PFSK-1 (cell line): ENCODE measurements around the gene TMEM252.

Experiments
- FOXP2 ChIP-seq: optimal IDR thresholded peaks from 2 replicates; pipeline ENCODE3; 2011; ENCODE audit warnings: borderline replicate concordance, control low read depth, inconsistent platforms; ENCODE audit not compliant: insufficient read depth; ENCODE audit errors: extremely low read length, extremely low read depth
- POLR2AphosphoS5 ChIP-seq: IDR thresholded peaks from 2 replicates; pipeline ENCODE4 v1.6.1; 2012; ENCODE audit warnings: low read depth, mild to moderate bottlenecking, control low read depth, low read length, moderate library complexity
- SIN3A ChIP-seq: IDR thresholded peaks from 2 replicates; pipeline ENCODE4 v1.6.1; 2012; ENCODE audit warnings: mild to moderate bottlenecking, low read length, moderate library complexity, borderline replicate concordance; ENCODE audit not compliant: insufficient read depth
- TAF1 ChIP-seq: IDR thresholded peaks from 2 replicates; pipeline ENCODE4 v1.6.1; 2012; ENCODE audit warnings: low read length, control low read depth, borderline replicate concordance; ENCODE audit not compliant: insufficient read depth
- TF ChIP-seq, protein P1 (sequence below), 2 experiments: IDR thresholded peaks; 2 replicates each; pipeline versions ENCODE4 v1.6.1 to v1.8.0; 2011 to 2012; ENCODE audit warnings: low read depth in 2 of 2, low read length in 2 of 2, control low read depth in 1 of 2, inconsistent platforms in 1 of 2, mild to moderate bottlenecking in 1 of 2, moderate library complexity in 1 of 2; ENCODE audit not compliant: insufficient read depth in 1 of 2

TMEM252 gene

DNA sequence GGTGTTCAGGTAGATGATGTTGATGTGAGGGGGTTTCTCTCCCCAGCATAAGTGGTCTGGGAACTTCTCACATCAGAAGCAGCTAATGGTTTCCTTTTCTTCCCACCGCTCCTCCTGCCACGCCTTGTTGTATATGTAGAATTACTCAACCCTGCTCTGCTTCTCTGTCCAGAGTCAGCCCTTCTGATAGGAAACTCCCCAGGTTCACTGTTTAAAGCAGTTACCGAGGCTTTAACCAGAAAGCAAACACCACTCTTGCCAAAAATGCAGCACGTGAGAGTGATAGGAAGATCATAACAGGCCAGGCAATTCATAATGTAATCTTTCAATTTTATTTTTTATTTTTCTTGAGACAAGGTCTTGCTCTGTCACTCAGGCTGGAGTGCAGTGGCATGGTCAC lies 10.5 kb upstream of the TMEM252 start:
- no peak for TF ChIP-seq TAF1
- no peak for TF ChIP-seq SIN3A
- no peak for TF ChIP-seq FOXP2
- TF ChIP-seq, protein P1, sequence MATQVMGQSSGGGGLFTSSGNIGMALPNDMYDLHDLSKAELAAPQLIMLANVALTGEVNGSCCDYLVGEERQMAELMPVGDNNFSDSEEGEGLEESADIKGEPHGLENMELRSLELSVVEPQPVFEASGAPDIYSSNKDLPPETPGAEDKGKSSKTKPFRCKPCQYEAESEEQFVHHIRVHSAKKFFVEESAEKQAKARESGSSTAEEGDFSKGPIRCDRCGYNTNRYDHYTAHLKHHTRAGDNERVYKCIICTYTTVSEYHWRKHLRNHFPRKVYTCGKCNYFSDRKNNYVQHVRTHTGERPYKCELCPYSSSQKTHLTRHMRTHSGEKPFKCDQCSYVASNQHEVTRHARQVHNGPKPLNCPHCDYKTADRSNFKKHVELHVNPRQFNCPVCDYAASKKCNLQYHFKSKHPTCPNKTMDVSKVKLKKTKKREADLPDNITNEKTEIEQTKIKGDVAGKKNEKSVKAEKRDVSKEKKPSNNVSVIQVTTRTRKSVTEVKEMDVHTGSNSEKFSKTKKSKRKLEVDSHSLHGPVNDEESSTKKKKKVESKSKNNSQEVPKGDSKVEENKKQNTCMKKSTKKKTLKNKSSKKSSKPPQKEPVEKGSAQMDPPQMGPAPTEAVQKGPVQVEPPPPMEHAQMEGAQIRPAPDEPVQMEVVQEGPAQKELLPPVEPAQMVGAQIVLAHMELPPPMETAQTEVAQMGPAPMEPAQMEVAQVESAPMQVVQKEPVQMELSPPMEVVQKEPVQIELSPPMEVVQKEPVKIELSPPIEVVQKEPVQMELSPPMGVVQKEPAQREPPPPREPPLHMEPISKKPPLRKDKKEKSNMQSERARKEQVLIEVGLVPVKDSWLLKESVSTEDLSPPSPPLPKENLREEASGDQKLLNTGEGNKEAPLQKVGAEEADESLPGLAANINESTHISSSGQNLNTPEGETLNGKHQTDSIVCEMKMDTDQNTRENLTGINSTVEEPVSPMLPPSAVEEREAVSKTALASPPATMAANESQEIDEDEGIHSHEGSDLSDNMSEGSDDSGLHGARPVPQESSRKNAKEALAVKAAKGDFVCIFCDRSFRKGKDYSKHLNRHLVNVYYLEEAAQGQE (IDR thresholded peaks at IDR 0.05; ENCODE audit: insufficient read depth in 1 of 2, low read depth in 2 of 2, low read length in 2 of 2), result no peak
- no peak for TF ChIP-seq POLR2AphosphoS5

DNA sequence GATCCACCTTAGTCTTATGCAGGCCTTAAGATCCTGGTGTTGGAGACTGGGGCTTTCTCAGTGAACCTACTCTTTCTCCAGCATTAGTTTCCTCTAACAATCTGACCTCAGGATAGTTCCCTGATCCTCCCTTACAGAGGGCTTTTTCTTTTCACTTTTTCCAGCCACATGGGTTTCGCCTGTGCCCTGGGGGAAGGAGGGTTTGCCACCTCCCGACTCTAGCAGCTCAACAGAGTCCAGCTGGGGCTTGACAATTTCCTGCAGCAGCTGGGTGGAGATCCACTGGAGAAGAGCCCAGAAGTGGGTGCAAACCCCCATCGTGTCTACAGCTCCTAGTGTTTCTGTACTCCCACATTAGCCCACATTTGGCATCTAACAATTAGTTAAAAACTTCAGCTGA lies 7.6 kb upstream of the TMEM252 start:
- TF ChIP-seq TAF1 (no peak), POLR2AphosphoS5 (no peak), FOXP2 (no peak), SIN3A (no peak)
- TF ChIP-seq, protein P1 (IDR thresholded peaks at IDR 0.05; ENCODE audit: insufficient read depth in 1 of 2, low read depth in 2 of 2, low read length in 2 of 2), result no peak

DNA sequence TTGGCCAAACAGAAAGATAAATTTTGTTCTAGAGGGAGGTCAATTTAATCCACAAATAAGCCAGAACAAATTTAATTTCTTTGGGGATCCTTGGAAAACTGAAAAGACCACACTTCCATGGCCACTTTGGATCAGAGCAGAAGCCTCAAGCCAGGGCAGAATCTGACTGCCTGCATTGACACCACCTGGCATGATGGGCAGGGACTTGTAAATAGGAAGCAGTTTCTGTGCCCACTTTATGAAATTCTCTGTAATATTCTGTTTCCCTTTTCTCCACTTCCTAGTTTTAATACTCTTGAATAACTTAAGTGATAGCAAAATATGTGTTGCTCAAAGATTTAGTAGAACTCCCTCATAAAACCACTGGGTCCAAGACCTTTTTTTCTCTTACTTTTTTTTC lies 6.7 kb upstream of the TMEM252 start:
- TF ChIP-seq TAF1 (no peak), POLR2AphosphoS5 (no peak), SIN3A (no peak), FOXP2 (no peak)
- TF ChIP-seq, protein P1 (IDR thresholded peaks at IDR 0.05; ENCODE audit: insufficient read depth in 1 of 2, low read depth in 2 of 2, low read length in 2 of 2), result no peak

DNA sequence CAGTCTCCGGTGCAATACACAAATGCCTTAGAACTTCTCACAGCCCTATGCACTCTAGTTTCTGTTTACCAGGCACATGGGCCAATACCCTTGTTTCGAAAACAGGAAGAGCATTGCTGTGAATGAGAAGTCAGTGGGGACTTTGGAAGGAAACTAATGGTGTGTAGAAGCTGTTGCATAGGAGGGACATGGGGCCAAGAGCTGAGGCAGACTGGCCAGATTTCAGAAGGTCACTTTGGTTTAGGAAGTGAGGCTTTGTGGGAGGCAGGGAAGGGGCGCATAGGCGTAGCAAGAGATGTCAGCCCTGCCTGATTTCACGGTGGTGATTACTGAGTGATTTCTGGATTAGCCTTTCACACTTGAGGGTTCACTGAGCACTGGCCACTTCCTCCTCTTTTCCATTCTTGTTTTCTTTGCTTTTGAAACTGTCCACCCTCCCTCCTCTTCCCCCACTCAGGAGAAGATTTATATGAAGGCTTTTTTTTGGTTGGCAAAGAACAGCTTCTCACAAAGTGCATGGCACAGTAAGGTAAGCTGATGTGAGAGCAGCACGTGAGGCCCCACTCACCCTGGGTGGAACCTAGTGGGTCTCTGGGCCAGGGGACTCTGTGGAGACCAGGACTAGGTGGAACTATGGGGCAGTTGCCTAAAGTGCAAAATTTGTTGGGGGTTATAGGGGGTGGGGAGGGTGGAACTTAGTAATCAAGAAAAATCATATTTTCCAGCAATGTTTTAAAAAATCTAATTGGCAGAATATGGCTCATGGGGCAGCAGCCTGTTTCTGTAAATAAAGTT lies 6.1 kb upstream of the TMEM252 start:
- TF ChIP-seq POLR2AphosphoS5, result no peak
- no peak for TF ChIP-seq TAF1
- TF ChIP-seq, protein P1 (IDR thresholded peaks at IDR 0.05; ENCODE audit: insufficient read depth in 1 of 2, low read depth in 2 of 2, low read length in 2 of 2), result no peak
- no peak for TF ChIP-seq SIN3A
- TF ChIP-seq FOXP2, result no peak
